ENCODE measurements around the gene PPP1R13B. TPM values are rescaled to one million over a fixed set of nuclear protein-coding genes. Genes with fewer than 3 reads are reported as not detected.

The PPP1R13B gene
- total and polyA plus RNA-seq, 2 experiments from 2014 or later, result 2.0 to 8.5 TPM

DNA sequence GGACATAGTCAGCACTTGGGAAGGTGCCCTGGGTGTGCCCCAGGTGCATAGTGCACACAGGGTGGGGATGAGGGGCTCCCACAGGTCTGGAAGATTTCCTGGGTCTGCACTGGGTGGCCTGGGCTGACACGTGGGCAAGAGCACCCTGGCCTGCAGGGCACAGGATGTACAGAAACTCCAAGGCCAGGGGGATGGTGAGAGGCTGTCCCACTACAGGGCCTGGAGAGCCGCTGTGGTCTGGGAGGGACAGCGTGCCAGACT is 35.8 kb upstream of the PPP1R13B start:
- Mint-ChIP-seq H3K4me1 (peaks cover 27% of the 10 kb centered on the region), H3K27ac (no peak overlapping the region), H3K36me3 (ENCODE audit: low read depth) (no peaks in the 10 kb centered on the region), H3K4me3 (no peak overlapping the region), H3K9me3 (no peaks in the 10 kb centered on the region), H3K27me3 (ENCODE audit: insufficient read depth, low read depth, poor library complexity) (peaks cover 22% of the 10 kb centered on the region)
- no peaks in the 10 kb centered on the region for H4K20me1 ChIP-seq (replicated peaks; ENCODE audit: insufficient read depth)
- H3K9me2 ChIP-seq (ENCODE audit: insufficient read depth), result no peaks in the 10 kb centered on the region
- H3K4me1 ChIP-seq (ENCODE audit: insufficient read depth), result peaks cover 8% of the 10 kb centered on the region
- DNase-seq (ENCODE audit: low spot score) (no peak), ATAC-seq (no peak)
- H2AFZ ChIP-seq, result no peak overlapping the region
- H3K36me3 ChIP-seq (ENCODE audit: insufficient read depth), result no peaks in the 10 kb centered on the region
- no peak overlapping the region for H3K4me2 ChIP-seq
- H3K4me3 ChIP-seq, result no peak overlapping the region
- no peaks in the 10 kb centered on the region for H3F3A ChIP-seq (replicated peaks; ENCODE audit: low read depth)
- no peaks in the 10 kb centered on the region for H3K27me3 ChIP-seq (ENCODE audit: insufficient read depth)
- TF ChIP-seq POLR2AphosphoS5 (IDR thresholded peaks at IDR 0.05; ENCODE audit: low read depth) (no peak), NANOG (IDR thresholded peaks at IDR 0.05; ENCODE audit: borderline replicate concordance) (no peak), EZH2phosphoT487 (IDR thresholded peaks at IDR 0.05; ENCODE audit: unreplicated experiment) (no peak)
- no peak overlapping the region for H3K27ac ChIP-seq (ENCODE audit: low read depth)
- H3K79me2 ChIP-seq (replicated peaks; ENCODE audit: insufficient read depth), result no peaks in the 10 kb centered on the region

DNA sequence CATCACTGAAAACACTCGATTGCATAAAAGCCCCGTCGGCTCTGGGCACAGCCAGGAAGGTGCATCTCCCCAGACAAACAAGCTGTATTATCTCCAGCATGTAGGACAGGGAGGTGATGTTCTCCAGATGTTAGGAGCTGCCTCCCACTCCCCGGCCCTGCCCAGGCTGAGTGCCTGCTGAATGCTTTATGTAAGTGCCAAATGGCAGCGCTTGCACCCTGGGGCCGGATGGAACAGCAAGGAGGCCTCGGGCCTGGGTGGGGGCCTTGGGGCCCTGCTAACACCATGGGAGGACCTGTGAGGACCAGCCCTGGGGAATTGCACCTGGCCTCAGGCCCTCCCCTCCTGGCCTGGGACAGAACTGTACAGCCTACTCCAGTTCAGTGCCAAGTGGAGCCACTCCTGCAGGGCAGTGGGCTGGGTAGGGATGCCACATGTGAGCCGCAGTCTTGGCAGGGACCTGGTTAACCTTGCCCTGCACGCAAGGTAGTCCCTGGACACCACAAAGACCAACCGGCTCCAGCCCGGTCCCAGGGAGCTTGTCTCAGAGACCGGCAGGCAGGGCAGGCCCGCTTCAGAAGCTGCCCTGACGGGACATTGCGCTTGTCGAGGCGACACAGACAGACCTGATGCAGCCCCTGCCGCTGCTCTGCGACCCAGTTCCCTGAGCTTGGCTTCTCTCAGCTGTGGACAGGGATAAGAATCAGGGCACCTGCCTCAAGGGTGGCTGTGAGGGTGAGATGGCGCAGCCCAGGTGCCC is 35.3 kb upstream of the PPP1R13B start:
- Histone ChIP-seq H3K79me2 (replicated peaks; ENCODE audit: insufficient read depth) (no peaks in the 10 kb centered on the region), H3F3A (replicated peaks; ENCODE audit: low read depth) (no peaks in the 10 kb centered on the region), H2AFZ (no peak overlapping the region), H3K9me2 (ENCODE audit: insufficient read depth) (no peaks in the 10 kb centered on the region), H3K27me3 (ENCODE audit: insufficient read depth) (no peaks in the 10 kb centered on the region), H3K27ac (ENCODE audit: low read depth) (no peak overlapping the region), H3K4me1 (ENCODE audit: insufficient read depth) (peaks cover 8% of the 10 kb centered on the region), H4K20me1 (replicated peaks; ENCODE audit: insufficient read depth) (no peaks in the 10 kb centered on the region), H3K36me3 (ENCODE audit: insufficient read depth) (no peaks in the 10 kb centered on the region), H3K4me3 (no peak overlapping the region), H3K4me2 (no peak overlapping the region)
- TF ChIP-seq EZH2 (IDR thresholded peaks at IDR 0.05; ENCODE audit: low read depth, unreplicated experiment), result no peak
- no peak for TF ChIP-seq REST (IDR thresholded peaks at IDR 0.05; ENCODE audit: unreplicated experiment)
- no peak for TF ChIP-seq CREB1 (CRISPR knock-in tag; IDR thresholded peaks at IDR 0.05; ENCODE audit: low read depth)
- TF ChIP-seq, protein P1, sequence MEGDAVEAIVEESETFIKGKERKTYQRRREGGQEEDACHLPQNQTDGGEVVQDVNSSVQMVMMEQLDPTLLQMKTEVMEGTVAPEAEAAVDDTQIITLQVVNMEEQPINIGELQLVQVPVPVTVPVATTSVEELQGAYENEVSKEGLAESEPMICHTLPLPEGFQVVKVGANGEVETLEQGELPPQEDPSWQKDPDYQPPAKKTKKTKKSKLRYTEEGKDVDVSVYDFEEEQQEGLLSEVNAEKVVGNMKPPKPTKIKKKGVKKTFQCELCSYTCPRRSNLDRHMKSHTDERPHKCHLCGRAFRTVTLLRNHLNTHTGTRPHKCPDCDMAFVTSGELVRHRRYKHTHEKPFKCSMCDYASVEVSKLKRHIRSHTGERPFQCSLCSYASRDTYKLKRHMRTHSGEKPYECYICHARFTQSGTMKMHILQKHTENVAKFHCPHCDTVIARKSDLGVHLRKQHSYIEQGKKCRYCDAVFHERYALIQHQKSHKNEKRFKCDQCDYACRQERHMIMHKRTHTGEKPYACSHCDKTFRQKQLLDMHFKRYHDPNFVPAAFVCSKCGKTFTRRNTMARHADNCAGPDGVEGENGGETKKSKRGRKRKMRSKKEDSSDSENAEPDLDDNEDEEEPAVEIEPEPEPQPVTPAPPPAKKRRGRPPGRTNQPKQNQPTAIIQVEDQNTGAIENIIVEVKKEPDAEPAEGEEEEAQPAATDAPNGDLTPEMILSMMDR (conservative IDR thresholded peaks at IDR 0.05; ENCODE audit: low read depth in 2 of 2), result no peak
- TF ChIP-seq, protein P2, sequence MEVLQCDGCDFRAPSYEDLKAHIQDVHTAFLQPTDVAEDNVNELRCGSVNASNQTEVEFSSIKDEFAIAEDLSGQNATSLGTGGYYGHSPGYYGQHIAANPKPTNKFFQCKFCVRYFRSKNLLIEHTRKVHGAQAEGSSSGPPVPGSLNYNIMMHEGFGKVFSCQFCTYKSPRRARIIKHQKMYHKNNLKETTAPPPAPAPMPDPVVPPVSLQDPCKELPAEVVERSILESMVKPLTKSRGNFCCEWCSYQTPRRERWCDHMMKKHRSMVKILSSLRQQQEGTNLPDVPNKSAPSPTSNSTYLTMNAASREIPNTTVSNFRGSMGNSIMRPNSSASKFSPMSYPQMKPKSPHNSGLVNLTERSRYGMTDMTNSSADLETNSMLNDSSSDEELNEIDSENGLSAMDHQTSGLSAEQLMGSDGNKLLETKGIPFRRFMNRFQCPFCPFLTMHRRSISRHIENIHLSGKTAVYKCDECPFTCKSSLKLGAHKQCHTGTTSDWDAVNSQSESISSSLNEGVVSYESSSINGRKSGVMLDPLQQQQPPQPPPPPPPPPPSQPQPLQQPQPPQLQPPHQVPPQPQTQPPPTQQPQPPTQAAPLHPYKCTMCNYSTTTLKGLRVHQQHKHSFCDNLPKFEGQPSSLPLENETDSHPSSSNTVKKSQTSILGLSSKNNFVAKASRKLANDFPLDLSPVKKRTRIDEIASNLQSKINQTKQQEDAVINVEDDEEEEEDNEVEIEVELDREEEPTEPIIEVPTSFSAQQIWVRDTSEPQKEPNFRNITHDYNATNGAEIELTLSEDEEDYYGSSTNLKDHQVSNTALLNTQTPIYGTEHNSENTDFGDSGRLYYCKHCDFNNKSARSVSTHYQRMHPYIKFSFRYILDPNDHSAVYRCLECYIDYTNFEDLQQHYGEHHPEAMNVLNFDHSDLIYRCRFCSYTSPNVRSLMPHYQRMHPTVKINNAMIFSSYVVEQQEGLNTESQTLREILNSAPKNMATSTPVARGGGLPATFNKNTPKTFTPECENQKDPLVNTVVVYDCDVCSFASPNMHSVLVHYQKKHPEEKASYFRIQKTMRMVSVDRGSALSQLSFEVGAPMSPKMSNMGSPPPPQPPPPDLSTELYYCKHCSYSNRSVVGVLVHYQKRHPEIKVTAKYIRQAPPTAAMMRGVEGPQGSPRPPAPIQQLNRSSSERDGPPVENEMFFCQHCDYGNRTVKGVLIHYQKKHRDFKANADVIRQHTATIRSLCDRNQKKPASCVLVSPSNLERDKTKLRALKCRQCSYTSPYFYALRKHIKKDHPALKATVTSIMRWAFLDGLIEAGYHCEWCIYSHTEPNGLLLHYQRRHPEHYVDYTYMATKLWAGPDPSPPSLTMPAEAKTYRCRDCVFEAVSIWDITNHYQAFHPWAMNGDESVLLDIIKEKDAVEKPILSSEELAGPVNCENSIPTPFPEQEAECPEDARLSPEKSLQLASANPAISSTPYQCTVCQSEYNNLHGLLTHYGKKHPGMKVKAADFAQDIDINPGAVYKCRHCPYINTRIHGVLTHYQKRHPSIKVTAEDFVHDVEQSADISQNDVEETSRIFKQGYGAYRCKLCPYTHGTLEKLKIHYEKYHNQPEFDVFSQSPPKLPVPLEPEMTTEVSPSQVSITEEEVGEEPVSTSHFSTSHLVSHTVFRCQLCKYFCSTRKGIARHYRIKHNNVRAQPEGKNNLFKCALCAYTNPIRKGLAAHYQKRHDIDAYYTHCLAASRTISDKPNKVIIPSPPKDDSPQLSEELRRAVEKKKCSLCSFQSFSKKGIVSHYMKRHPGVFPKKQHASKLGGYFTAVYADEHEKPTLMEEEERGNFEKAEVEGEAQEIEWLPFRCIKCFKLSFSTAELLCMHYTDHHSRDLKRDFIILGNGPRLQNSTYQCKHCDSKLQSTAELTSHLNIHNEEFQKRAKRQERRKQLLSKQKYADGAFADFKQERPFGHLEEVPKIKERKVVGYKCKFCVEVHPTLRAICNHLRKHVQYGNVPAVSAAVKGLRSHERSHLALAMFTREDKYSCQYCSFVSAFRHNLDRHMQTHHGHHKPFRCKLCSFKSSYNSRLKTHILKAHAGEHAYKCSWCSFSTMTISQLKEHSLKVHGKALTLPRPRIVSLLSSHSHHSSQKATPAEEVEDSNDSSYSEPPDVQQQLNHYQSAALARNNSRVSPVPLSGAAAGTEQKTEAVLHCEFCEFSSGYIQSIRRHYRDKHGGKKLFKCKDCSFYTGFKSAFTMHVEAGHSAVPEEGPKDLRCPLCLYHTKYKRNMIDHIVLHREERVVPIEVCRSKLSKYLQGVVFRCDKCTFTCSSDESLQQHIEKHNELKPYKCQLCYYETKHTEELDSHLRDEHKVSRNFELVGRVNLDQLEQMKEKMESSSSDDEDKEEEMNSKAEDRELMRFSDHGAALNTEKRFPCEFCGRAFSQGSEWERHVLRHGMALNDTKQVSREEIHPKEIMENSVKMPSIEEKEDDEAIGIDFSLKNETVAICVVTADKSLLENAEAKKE (CRISPR knock-in tag; IDR thresholded peaks at IDR 0.05), result no peak
- TF ChIP-seq, protein P3, sequence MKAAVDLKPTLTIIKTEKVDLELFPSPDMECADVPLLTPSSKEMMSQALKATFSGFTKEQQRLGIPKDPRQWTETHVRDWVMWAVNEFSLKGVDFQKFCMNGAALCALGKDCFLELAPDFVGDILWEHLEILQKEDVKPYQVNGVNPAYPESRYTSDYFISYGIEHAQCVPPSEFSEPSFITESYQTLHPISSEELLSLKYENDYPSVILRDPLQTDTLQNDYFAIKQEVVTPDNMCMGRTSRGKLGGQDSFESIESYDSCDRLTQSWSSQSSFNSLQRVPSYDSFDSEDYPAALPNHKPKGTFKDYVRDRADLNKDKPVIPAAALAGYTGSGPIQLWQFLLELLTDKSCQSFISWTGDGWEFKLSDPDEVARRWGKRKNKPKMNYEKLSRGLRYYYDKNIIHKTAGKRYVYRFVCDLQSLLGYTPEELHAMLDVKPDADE (IDR thresholded peaks at IDR 0.05), result no peak
- Mint-ChIP-seq H3K36me3 (ENCODE audit: low read depth) (no peaks in the 10 kb centered on the region), H3K4me3 (no peak overlapping the region), H3K27ac (no peak overlapping the region), H3K4me1 (peaks cover 27% of the 10 kb centered on the region), H3K27me3 (ENCODE audit: insufficient read depth, low read depth, poor library complexity) (peaks cover 22% of the 10 kb centered on the region), H3K9me3 (no peaks in the 10 kb centered on the region)
- DNase-seq (ENCODE audit: low spot score), result no peak
- ATAC-seq, result no peak

All from GM23338 (cell line).